Astrocyte of the cerebellum (primary cell): ENCODE results near the gene LIMS2.

Experiments used
- DNase-seq: peaks from one replicate; pipeline ENCODE4 v3.0.0-alpha.2; 2011; ENCODE audit warnings: low read depth
- H3K4me3 ChIP-seq: 2 replicates; pipeline ENCODE4 v1.5.1; 2011; ENCODE audit warnings: mild to moderate bottlenecking, low read depth, low read length, moderate library complexity
- CTCF ChIP-seq: IDR thresholded peaks from 2 replicates; pipeline ENCODE4 v1.5.1; 2012; ENCODE audit warnings: low read length, low read depth, moderate library complexity, mild to moderate bottlenecking; ENCODE audit errors: missing control alignments
- in situ Hi-C: cut with HindIII; loops from 2 replicates; pipeline ENCODE4 v1.10.0; 2017; ENCODE audit warnings: low sequenced_read_pairs

The LIMS2 gene

GRCh38 chr2:127605691-127606263, 69.6 kb downstream of the LIMS2 start:
- no peak for TF ChIP-seq CTCF
- no peak overlapping the region for H3K4me3 ChIP-seq
- DNase-seq = no peak
- in situ Hi-C loops = no loop called here

- H3K4me3 ChIP-seq = no peak overlapping the region
- in situ Hi-C loops = no loop called here
- DNase-seq = no peak
- no peak for TF ChIP-seq CTCF
Measured at GRCh38 chr2:127604986-127605385, 70.3 kb downstream of the LIMS2 start.

GRCh38 chr2:127599211-127599610, 76.1 kb downstream of the LIMS2 start:
- in situ Hi-C loops = no loop called here
- no peak for TF ChIP-seq CTCF
- no peak for DNase-seq

GRCh38 chr2:127598711-127599110, 76.6 kb downstream of the LIMS2 start:
- no peak overlapping the region for H3K4me3 ChIP-seq
- no peak for DNase-seq
- in situ Hi-C loops = no loop called here
- TF ChIP-seq CTCF = no peak

More at GRCh38 chr2:127599211-127599610, 76.1 kb downstream of the LIMS2 start:
- H3K4me3 ChIP-seq = no peak overlapping the region

GRCh38 chr2:127597984-127598380, 77.3 kb downstream of the LIMS2 start:
- TF ChIP-seq CTCF = no peak
- H3K4me3 ChIP-seq = no peak overlapping the region
- in situ Hi-C loops = no loop called here
- DNase-seq = no peak

GRCh38 chr2:127597046-127597983, 78.0 kb downstream of the LIMS2 start:
- DNase-seq = no peak
- H3K4me3 ChIP-seq = no peak overlapping the region
- TF ChIP-seq CTCF = no peak
- in situ Hi-C loops = no loop called here
